GM12875 (cell line): ENCODE measurements around the gene SELENOS.

Source experiments
- H3K4me3 ChIP-seq: one replicate; pipeline ENCODE4 v1.5.1; 2011; ENCODE audit warnings: low read depth, low read length, control low read depth
- CTCF ChIP-seq: IDR thresholded peaks from 2 replicates; pipeline ENCODE4 v1.5.1; 2011; ENCODE audit warnings: low read depth, mild to moderate bottlenecking, control low read depth, inconsistent platforms, low read length, moderate library complexity, borderline replicate concordance; ENCODE audit not compliant: insufficient read depth

Gene SELENOS

DNA sequence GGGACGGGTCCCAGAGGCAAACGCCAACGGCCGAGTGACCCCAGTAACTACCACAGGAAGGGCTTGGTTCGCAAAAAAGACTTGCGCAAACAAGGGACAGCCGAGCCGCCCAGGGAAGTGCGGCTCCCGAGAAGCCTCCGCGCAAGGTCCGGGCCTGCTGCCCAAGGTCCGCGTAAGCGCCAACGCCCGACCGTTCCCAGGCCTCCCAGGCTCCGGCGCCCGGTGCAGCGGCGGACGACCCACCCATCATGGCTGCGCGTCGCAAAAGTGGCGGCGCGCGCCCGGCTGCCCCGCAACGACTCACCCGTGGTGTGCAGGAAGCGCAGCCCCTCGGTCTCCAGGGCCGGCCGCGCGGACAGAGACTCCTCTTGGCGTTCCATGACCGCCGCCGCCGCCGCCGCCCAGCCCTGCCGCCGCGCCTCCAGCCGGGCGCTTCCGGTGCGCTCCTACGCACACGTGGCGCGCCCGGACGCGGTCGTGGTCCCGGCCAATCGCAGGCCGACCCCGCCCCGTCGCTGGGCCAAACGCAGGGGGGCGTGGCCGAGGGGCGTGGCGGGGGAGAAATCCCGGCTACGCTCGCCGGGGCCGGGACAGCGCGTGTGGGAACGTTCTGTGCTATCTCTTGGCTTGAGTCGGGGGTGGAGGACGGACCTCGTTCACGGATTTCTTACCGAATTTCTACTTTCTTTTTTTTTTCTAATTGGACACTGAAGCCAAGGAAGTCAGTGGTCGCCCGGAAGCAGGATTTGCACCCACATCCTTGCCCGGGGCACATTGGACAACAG, at the start of gene SELENOS:
Gene SELENOS (minus strand): TSS at position 448 of the 785 bp plus-strand sequence. CDS start 68 bp downstream, at position 380.
- peak within 1 kb of the TSS; percentile 97 for H3K4me3 ChIP-seq
- no peak for TF ChIP-seq CTCF

- no peak overlapping the region for H3K4me3 ChIP-seq
- no peak for TF ChIP-seq CTCF
Observed at GRCh38 chr15:101326462-101327146, 49.3 kb upstream of the SELENOS start.

GRCh38 chr15:101326026-101326315, 48.7 kb upstream of the SELENOS start:
- no peak overlapping the region for H3K4me3 ChIP-seq
- TF ChIP-seq CTCF: no peak

DNA sequence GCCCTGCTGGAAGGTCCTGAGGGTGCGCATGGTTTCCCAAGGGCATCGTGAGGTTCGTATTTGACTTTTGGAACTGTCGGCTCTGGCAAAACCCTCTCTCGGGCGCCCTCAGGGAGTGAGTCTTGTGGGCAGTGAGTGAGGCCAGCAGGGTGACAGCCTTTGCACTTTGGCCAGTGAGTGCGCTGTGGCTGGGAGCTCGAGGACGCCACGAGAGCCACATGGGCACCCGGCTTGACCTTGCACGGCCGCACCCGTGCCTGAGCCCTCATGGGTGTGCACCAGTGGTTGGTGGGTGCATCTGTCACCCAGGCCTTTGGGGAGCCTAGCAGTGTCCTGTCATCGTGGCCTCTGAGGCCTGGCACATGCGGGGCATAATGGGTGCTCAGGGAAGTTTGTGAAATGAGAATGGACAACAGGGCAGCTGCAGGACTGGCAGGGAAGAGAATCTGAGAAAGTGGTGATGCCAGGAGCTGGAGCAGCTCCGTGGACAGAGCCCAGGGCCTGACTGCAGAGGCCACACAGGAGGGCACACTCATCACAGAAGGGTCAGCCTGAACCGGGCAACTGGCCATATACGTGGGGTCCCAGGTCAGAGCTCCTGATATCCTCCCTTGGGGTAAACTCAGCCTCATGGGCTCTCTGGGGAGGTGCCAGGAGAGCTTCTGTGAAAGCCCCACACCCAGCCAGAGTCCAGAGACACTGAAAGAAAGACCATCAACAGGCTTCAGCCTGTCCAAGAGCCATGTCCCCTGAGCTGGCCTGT, 48.2 kb upstream of the SELENOS start:
- no peak overlapping the region for H3K4me3 ChIP-seq
- no peak for TF ChIP-seq CTCF

- no peak for TF ChIP-seq CTCF
- no peak overlapping the region for H3K4me3 ChIP-seq
Observed at GRCh38 chr15:101324524-101325177, 47.4 kb upstream of the SELENOS start.

DNA sequence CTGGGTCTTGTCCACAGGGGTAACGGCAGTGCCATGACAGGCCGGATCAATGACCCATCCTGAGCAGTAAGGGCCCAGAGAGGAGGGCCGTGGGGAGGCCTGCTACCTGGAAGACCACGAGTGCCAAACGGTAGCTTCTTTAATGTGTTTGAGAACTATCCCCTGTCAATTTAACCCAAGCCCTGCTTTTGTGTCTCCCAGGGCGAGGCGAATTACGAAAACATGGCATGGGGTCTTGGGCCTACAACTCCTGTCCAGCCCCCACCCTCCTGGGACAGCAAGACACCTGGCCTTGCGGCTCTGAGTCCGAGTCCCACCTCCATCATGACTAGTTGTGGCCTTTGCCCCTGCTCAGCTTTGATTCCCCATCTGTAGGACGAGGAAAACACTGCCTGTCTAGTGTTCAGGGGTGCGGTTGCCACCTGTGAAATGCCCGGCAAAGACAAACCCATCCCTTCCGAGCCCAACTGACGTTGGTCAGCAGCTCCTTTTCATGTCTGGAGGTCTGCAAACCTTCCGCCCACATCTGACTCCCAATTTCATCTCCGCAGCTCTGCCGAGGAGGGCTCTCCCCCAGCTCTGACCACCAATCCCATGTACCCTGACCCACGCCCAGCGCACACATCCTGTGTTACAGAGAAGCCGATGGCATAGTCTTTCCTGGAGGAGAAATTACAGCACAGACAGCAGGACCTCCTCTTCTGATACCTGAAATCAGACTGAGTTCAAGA, 46.7 kb upstream of the SELENOS start:
- TF ChIP-seq CTCF: no peak
- H3K4me3 ChIP-seq: no peak overlapping the region
